ENCODE data around the gene FGFR3.

FGFR3 gene

GRCh38 chr4:1770791-1771231 is 22.3 kb upstream of the FGFR3 start:
- no peak for DNase-seq

DNA sequence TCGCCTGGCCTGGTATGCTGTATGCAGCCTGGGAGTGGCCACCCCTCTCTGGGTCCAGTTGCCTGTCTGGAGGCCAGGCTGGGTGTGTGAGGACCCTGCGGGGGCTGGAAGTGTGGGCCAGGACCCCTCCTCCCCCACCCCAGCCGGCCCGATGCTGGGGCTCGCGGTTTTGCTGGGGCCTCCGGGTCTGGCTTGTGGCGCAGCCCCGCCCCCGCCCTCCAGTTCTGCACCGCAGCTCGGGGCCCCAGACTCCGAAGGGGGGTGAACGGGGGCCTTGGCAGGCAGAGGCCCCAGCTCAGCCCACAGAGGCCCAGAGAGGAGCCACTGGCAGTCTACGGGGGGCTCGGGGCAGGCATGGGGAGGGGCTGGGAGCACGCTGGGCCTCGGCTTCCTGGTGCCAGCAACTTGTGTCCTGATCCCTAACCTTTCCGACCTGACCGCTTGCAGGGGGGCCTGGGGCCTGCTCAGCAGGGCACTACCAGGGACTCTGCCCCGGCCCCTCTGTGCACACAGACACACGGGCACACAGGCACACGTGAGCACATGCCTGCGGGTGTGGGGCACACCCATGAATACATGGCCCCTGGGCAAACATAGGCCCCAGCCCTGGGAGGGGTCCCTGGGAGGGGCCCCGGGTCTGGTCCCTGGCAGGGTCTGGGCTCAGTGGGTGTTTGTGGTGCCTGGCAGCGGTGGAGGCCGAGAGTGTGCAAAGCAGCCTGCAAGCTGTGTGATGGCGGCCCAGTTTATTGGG is 21.4 kb upstream of the FGFR3 start:
- no peak for DNase-seq

DNA sequence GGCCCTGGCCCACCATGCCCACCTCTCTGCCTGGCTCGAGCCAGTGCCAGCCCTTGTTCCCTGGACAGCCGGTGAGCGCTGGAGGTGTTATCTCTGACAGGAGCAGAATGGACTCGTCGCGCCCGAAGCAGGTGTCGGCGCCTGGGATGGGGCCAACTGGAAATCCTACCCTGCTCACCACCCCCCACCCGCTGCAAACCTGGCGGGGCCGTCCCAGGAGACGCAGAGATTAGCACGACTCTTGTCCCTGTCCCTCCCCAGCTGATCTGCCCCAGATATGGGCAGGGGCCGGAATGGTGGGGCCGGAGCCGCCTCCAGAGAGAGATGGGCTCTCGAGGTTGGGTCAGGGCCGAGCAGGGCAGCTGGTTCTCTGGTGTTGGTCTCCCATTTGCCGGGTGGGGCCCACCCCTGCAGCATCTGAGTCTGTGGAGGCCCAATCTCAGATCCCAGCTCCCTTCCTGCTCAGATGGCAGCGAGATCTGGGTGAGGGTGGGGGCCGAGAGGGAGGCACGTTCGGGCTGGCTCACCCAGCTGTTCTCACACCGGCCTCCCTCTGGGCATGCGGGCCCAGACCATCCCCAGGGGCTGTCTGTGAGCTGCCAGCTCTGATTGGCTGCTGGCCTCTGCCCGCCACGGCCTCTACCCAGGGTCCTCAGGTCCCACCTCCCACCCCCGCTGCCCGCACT is 20.1 kb upstream of the FGFR3 start:
- DNase-seq, result no peak

DNA sequence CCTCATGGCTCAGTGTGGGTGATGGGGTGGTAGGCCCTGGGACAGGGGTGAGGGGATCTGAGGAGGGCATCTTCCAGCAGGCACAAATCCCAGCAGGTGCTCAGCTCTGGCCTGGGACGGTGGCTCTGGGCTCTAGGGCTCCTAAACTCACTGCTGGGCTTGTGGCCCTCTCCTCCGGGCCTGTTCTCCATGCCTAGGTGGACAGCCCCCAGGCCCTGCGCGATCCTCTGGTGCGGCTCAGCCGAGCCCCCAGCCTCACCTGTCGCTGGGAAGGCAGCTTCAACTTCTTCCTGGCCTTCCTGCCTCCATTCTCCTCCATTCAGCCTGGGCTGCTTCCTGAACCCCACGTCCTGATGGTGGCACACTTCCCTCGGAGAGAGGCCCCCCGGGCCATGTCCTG is 19.3 kb upstream of the FGFR3 start:
- DNase-seq, result no peak

GRCh38 chr4:1775731-1776500 is 17.2 kb upstream of the FGFR3 start:
- DNase-seq, result no peak

GRCh38 chr4:1776521-1777161 is 16.5 kb upstream of the FGFR3 start:
- DNase-seq, result no peak

DNA sequence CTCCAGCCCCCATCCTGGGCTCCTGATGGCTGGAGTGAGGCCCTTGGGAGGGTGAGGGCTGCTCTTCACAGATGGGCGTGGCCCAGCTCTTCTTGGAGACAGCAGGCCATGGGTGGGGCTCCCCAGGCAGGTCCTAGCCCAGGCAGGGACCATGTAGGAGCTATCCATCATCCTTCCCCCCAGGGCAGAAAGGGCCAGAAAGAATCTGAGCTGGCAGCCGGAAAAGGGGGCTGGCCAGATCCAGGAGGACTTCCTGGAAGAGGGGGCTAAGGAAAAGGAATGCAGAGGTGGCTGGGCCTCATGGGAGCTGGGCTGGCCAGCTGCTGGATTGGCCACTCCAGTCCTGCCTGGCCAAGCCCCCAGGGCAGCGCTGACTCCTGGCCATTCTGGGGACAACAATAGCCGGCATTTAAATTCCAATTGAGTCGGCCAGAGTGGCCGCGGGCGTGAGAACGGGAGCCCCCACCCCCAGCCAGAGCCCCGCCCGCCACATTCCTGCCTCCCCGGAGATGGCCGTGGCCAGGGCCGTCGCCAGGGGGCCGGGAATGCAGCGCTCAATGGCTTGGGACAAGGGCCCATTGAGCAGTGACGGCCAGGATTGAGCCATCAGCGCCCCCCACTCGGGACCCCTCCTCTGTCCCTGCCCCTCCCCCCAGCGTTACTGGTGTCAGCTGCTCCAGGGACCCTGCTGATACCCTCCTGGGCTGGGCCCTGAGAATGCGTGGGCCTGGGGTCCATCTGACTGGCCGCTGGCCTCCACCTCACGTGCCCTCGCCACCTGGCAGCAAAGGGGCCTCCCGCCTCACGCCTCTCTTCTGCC is 15.1 kb upstream of the FGFR3 start:
- no peak for DNase-seq

GRCh38 chr4:1778642-1779392 is 14.3 kb upstream of the FGFR3 start:
- DNase-seq, result no peak

DNA sequence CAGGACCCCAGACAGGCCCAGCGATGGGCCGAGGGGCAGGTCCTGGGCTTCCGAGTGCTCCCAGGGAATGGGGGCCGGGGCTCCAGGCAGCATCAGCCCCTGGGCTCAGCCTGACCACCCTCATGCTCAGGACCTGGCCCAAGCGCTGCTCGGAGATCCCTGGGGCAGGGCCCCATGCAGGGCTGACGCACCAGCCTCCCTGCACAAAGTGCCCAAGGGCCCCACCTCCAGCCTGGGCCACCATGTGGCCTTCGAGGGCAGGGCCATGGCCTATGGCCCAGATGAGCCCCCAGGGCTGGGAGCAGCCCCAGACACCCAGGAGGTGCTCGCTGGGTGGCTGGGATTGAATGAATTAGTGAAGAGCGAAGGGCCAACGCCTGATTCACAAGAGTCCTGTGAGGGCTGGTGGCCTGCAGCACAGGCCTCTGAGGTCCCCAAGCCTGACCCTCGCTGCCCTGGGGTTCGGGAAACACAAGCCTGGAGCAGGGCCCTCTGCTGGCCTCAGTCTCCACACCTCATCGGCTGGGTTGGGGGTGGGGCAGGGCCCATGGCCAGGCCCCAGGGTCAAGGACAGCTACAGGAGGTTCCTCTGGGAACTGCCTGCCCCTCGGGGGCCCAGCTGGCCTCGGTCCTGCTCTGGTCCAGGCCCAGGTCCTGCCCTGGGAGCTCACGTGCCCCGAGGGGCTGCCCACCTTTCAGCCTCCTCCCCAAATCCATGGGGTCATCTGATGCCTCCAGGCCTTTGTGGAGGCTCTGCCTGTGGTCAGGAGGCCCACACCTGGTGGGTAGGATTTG is 13.3 kb upstream of the FGFR3 start:
- no peak for DNase-seq

DNA sequence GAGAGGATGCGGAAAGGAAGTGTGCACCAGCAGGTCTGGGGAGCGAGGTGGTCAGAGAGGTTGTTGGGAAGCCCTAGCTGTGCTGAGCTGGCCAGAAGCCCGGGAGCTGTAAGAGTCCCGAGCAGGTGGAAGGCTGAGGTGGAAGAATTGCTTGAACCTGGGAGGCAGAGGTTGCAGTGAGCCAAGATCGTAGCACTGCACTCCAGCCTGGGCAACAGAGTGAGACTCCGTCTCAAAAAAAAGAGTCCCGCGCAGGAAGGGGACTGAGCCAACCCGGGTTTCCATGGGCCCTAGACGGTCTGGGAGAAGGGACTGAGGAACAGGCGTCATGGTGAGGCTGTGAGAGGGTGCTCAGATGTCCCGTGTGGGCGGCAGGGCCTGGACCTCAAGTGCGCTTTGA is 12.7 kb upstream of the FGFR3 start:
- no peak for DNase-seq

DNA sequence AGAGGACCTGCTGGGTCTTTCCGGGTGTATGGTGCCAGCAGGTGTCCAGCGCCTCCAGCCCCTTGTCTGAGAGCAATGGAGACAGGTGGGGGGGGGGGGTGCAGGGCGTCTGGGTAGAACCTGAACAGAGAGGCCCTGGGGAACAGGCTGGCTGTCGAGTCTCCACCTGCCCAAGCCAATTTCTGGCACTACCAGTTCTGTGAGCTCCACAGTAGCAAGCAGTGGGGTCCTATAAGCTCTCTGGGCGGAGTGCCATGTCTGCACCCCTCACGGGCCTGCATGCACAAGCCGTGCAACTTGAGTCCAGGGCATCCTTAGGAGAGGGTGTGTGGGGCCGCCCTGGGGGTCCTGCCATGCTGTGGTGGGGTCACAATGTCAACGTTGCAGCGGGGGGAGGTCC is 10.1 kb upstream of the FGFR3 start:
- no peak for DNase-seq

DNA sequence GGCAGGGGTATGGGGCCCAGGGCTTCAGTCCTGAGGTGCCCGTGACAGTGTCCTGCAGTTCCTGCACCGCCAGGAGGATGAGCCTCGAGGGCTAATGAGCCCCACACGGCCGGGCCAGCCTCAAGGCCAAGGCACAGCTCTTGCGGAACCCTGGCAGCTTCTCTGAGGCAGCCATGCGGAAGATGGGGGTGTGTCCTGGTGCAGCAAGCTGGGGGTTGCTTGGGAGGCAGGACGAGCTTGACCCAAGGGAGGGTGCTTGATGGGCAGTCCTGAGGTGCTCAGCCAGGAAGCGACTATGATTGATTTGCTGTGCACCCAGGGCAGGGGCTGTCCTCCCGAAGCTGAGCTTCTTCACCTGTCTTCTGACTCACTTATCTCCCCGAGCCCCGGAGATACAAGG is 9.1 kb upstream of the FGFR3 start:
- DNase-seq, result no peak

- DNase-seq, result no peak
Observed at GRCh38 chr4:1784395-1784788, 8.7 kb upstream of the FGFR3 start.

- DNase-seq, result no peak
Observed at GRCh38 chr4:1784789-1785591, 8.1 kb upstream of the FGFR3 start.

- no peak for DNase-seq
Observed at GRCh38 chr4:1785592-1785991, 7.5 kb upstream of the FGFR3 start.

DNA sequence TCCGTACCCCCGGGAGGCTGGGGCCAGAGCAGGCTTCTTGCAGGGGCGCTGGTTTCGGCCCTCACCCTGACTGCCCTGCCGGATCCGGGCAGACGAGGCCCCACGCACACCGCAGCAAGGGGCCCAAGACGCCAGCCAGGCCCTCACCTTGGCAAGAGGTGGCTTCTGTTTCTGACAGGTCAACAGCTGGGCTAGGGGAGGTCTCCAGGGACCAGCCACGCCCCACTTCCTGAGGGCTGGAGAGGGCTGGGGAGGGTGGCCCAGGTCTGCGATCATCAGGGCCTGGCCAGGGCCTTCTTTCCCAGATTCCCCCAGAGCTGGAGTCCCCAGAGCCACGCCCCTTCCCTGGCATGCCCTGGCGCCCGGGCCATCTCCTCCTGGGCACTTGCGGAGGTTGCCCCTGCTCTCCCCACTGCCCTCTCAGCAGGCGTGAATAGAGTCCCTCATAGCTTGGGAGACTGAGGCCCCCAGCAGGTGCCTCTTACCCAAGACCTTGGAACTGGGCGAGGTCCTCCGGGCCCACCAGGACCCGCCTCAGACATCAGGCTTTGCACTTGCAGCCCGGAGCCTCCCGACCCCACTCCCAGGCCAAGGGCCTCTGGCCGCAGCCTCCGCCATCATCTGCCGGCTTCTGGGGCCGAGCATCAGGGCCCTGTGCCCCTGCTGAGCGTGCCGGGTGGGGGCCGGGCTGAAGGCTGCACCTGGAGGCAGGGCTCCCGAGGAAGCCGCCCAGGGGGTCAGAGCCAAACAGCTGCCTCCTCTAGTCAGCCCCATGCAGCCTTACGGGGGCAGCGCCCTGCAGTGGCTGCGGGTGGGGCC is 6.3 kb upstream of the FGFR3 start:
- no peak for DNase-seq

- no peak for DNase-seq
Observed at GRCh38 chr4:1787411-1788077, 5.5 kb upstream of the FGFR3 start.

DNA sequence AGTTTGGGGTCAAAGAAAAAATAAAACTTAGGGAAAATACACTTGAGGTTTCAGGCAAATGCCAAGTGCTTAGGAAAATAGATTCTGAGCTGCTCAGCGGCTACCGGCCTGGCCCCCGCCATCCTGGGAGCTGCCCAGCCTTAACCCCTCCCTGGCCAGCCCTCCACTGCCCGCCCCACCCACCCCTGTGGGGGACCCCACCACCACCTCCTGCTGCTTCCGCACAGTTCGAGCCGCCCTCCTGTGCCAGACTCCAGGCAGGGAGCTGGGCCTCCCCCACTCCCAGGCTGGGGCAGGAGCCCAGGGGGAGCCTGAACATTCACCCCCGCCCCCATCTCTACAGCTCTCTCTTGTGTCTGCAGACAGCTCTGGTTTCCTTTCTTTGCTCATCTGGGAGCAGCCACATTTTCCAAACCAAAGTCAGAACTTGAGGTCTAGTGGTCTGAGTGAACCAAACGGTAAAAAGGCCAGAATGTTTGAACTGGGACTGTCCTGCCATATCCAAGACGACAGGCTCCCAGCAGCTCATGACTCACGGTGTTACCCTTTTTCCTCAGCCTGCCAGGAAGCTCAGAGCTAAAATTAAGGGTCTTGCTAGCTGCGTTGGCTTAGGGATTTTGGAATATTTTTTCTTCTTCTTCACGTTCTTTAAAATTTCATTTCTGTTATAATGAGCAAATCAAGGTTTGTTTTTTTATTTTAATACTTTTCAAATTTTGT is 4.7 kb upstream of the FGFR3 start:
- no peak for DNase-seq
